ENCODE data around the gene BACE2. TPM values are rescaled to one million over a fixed set of nuclear protein-coding genes. Genes with fewer than 3 reads are reported as not detected.

Gene BACE2
- total RNA-seq, 1 experiment from 2014 or later, result 23.2 TPM

- H3K9me3 ChIP-seq (ENCODE audit: control insufficient read depth in 1 of 2, insufficient read depth in 1 of 2, low read depth in 1 of 2, low read length in 2 of 2), result no peaks in the 10 kb centered on the region
- no peaks in the 10 kb centered on the region for H3K36me3 ChIP-seq (ENCODE audit: control insufficient read depth in 1 of 2, insufficient read depth in 2 of 2, low read length in 2 of 2)
- H2AFZ ChIP-seq (ENCODE audit: low read depth, low read length, poor library complexity, severe bottlenecking), result no peak overlapping the region
- no peak overlapping the region for H3K27ac ChIP-seq (ENCODE audit: low read depth, low read length)
- DNase-seq (ENCODE audit: low read depth, low spot score) (no peak), ATAC-seq (no peak)
- no TSS peak for BruUV-seq (replicated peaks)
- H4K20me1 ChIP-seq (ENCODE audit: insufficient read depth), result no peaks in the 10 kb centered on the region; the same call in 1 of the 2 replicates
- peaks cover 10% of the 10 kb centered on the region; the same call in 1 of the 2 replicates for H3K79me2 ChIP-seq (ENCODE audit: insufficient read depth, low read length)
- no peaks in the 10 kb centered on the region for H3K27me3 ChIP-seq (ENCODE audit: insufficient read depth, low read length)
- intact Hi-C loops (cut with micrococcal nuclease), result no loop called here
- no peaks in the 10 kb centered on the region for H3K4me1 ChIP-seq (ENCODE audit: control insufficient read depth in 1 of 2, insufficient read depth in 2 of 2, low read length in 2 of 2)
- no peaks in the 10 kb centered on the region for H3K9me2 ChIP-seq (ENCODE audit: insufficient read depth)
- TF ChIP-seq EZH2phosphoT487 (IDR thresholded peaks at IDR 0.05; ENCODE audit: borderline replicate concordance) (no peak), EZH2 (IDR thresholded peaks at IDR 0.05) (no peak), ZFX (IDR thresholded peaks at IDR 0.05) (no peak), CTCF (IDR thresholded peaks at IDR 0.05 in 2 of 3, conservative IDR thresholded peaks at IDR 0.05 in 1 of 3; ENCODE audit: borderline replicate concordance in 1 of 3, insufficient read depth in 1 of 3, low read depth in 2 of 3, low read length in 2 of 3) (no peak), MAX (IDR thresholded peaks at IDR 0.05) (no peak), TCF7L2 (IDR thresholded peaks at IDR 0.05; ENCODE audit: borderline replicate concordance, extremely low read depth, insufficient read depth, insufficient read length) (no peak), CBX3 (IDR thresholded peaks at IDR 0.05; ENCODE audit: low read depth) (no peak), ATF3 (IDR thresholded peaks at IDR 0.05) (no peak), ELF1 (IDR thresholded peaks at IDR 0.05; ENCODE audit: borderline replicate concordance, low read depth) (no peak), SRF (IDR thresholded peaks at IDR 0.05; ENCODE audit: low read depth) (no peak), CEBPB (IDR thresholded peaks at IDR 0.05; ENCODE audit: low read depth) (no peak), JUND (IDR thresholded peaks at IDR 0.05) (no peak), ZNF274 (IDR thresholded peaks at IDR 0.05; ENCODE audit: low read depth, low read length) (no peak), SIN3A (IDR thresholded peaks at IDR 0.05; ENCODE audit: low read depth) (no peak), SP1 (IDR thresholded peaks at IDR 0.05; ENCODE audit: low read depth) (no peak), YY1 (IDR thresholded peaks at IDR 0.05; ENCODE audit: extremely low read depth, insufficient replicate concordance, low read depth, low read length) (no peak), POLR2AphosphoS5 (IDR thresholded peaks at IDR 0.05; ENCODE audit: low read depth, low read length) (no peak)
- RAD21 ChIA-PET (ENCODE audit: low non-redundant PET in 1 of 2, low total read pairs in 2 of 2, uncharacterized antibody in 2 of 2, unreplicated experiment in 2 of 2), result no interaction called here
- H3K4me3 ChIP-seq (replicated peaks in 1 of 2; ENCODE audit: low read depth in 1 of 2, low read length in 2 of 2), result no peak overlapping the region
- no peak overlapping the region for H3K9ac ChIP-seq (ENCODE audit: low read length)
- CTCF ChIA-PET, result no interaction called here
- POLR2A ChIA-PET, result no interaction called here
- H3K4me2 ChIP-seq (ENCODE audit: low read length), result no peak overlapping the region
Measured at GRCh38 chr21:41183575-41183974, 15.6 kb downstream of the BACE2 start.

Data from HCT116 (cell line).